OCI-LY3 (cell line): ENCODE results near the gene BPIFB2.

ENCODE experiments used
- H2AFZ ChIP-seq: fragments of 200-600, 300-600 bp; shearing (Covaris generic); 2 replicates; pipeline ENCODE4 v1.6.0; 2014; ENCODE audit warnings: antibody characterized with exemption, low read depth, low read length
- H3K27ac ChIP-seq: fragments of 200-600, 300-600 bp; sonication (generic); 2 replicates; pipeline ENCODE4 v1.5.1; 2014; ENCODE audit warnings: mild to moderate bottlenecking, low read length, moderate library complexity, mixed read lengths
- H3K27me3 ChIP-seq: fragments of 200-600, 300-600 bp; sonication (generic); 2 replicates; pipeline ENCODE4 v1.6.1; 2014; ENCODE audit warnings: low read depth, low read length, mixed read lengths
- H3K36me3 ChIP-seq: fragments of 200-600, 300-600 bp; sonication (generic); replicated peaks from 2 replicates; pipeline ENCODE3; 2014; ENCODE audit warnings: low read depth, low read length, mixed read lengths
- H3K4me1 ChIP-seq: fragments of 300-600, 200-600 bp; sonication (generic); 2 replicates; pipeline ENCODE4 v1.6.1; 2014; ENCODE audit warnings: low read length, mixed read lengths
- H3K4me2 ChIP-seq: fragments of 200-600, 300-600 bp; sonication (generic); 2 replicates; pipeline ENCODE4 v1.6.1; 2014; ENCODE audit warnings: low read length, mixed read lengths
- H3K4me3 ChIP-seq: fragments of 300-600, 200-600 bp; sonication (generic); 2 replicates; pipeline ENCODE4 v1.5.1; 2014; ENCODE audit warnings: antibody characterized with exemption, mild to moderate bottlenecking, low read length, moderate library complexity
- H3K79me2 ChIP-seq: fragments of 300-600, 200-600 bp; shearing (Covaris generic); 2 replicates; pipeline ENCODE4 v1.6.1; 2014; ENCODE audit warnings: mild to moderate bottlenecking, low read length, mixed read lengths
- H3K9ac ChIP-seq: fragments of 300-600, 200-600 bp; shearing (Covaris generic); 2 replicates; pipeline ENCODE4 v1.6.0; 2014; ENCODE audit warnings: mild to moderate bottlenecking, low read length, moderate library complexity
- H3K9me3 ChIP-seq: fragments of 200-600, 300-600 bp; shearing (Covaris generic); 2 replicates; pipeline ENCODE4 v1.6.1; 2014; ENCODE audit warnings: low read length, mixed read lengths; ENCODE audit not compliant: insufficient read depth
- H4K20me1 ChIP-seq: fragments of 200-600, 300-600 bp; sonication (generic); 2 replicates; pipeline ENCODE4 v1.6.1; 2016; ENCODE audit warnings: low read length, mixed read lengths; ENCODE audit not compliant: insufficient read depth
- CTCF ChIP-seq: fragments of 200-600, 300-600 bp; sonication (generic); IDR thresholded peaks from 2 replicates; pipeline ENCODE4 v1.5.1; 2014; ENCODE audit warnings: antibody characterized with exemption, low read length, low read depth
- EZH2phosphoT487 ChIP-seq: fragments of 200-600 bp; shearing (Covaris generic); IDR thresholded peaks from 2 replicates; pipeline ENCODE4 v1.6.1; 2018; ENCODE audit warnings: antibody characterized with exemption, mixed run types, low read depth

Gene BPIFB2

GRCh38 chr20:32991792-32992641, 15.5 kb upstream of the BPIFB2 start:
- Histone ChIP-seq H3K9ac (no peak overlapping the region), H4K20me1 (no peaks in the 10 kb centered on the region), H3K79me2 (no peaks in the 10 kb centered on the region), H3K4me3 (no peak overlapping the region; the same call in 1 of the 2 replicates), H3K36me3 (no peaks in the 10 kb centered on the region), H3K27ac (no peak overlapping the region), H3K9me3 (peaks cover 4% of the 10 kb centered on the region; the same call in 1 of the 2 replicates), H2AFZ (peak overlapping the region; percentile 16; the same call in 1 of the 2 replicates), H3K4me1 (peaks cover 31% of the 10 kb centered on the region), H3K27me3 (no peaks in the 10 kb centered on the region), H3K4me2 (peak overlapping the region; percentile 48)
- peak; percentile 18 for TF ChIP-seq CTCF
- no peak for TF ChIP-seq EZH2phosphoT487

- Histone ChIP-seq H3K27me3 (no peaks in the 10 kb centered on the region), H3K36me3 (no peaks in the 10 kb centered on the region), H3K79me2 (no peaks in the 10 kb centered on the region), H3K4me2 (no peak overlapping the region), H3K9me3 (peaks cover 4% of the 10 kb centered on the region; the same call in 1 of the 2 replicates), H3K4me3 (no peak overlapping the region), H3K27ac (no peak overlapping the region), H3K9ac (no peak overlapping the region), H2AFZ (no peak overlapping the region), H4K20me1 (no peaks in the 10 kb centered on the region), H3K4me1 (peaks cover 40% of the 10 kb centered on the region)
- TF ChIP-seq EZH2phosphoT487 (no peak), CTCF (no peak)
Observed at GRCh38 chr20:32993496-32994050, 13.9 kb upstream of the BPIFB2 start.

GRCh38 chr20:32995802-32996201, 11.7 kb upstream of the BPIFB2 start:
- Histone ChIP-seq H2AFZ (no peak overlapping the region), H3K4me3 (no peak overlapping the region), H3K9me3 (peaks cover 4% of the 10 kb centered on the region; the same call in 1 of the 2 replicates), H3K9ac (no peak overlapping the region), H3K4me2 (no peak overlapping the region), H3K79me2 (no peaks in the 10 kb centered on the region), H3K27me3 (no peaks in the 10 kb centered on the region), H3K27ac (no peak overlapping the region), H3K36me3 (no peaks in the 10 kb centered on the region), H4K20me1 (no peaks in the 10 kb centered on the region), H3K4me1 (peaks cover 43% of the 10 kb centered on the region)
- TF ChIP-seq CTCF, result peak; percentile 30
- TF ChIP-seq EZH2phosphoT487, result no peak

GRCh38 chr20:32997431-32997830, 10.1 kb upstream of the BPIFB2 start:
- Histone ChIP-seq H3K9me3 (peaks cover 4% of the 10 kb centered on the region; the same call in 1 of the 2 replicates), H3K27ac (peak overlapping the region; percentile 43), H3K79me2 (no peaks in the 10 kb centered on the region), H3K36me3 (no peaks in the 10 kb centered on the region), H3K27me3 (no peaks in the 10 kb centered on the region), H3K4me1 (peaks cover 27% of the 10 kb centered on the region), H3K4me3 (no peak overlapping the region; the same call in 1 of the 2 replicates), H2AFZ (no peak overlapping the region; the same call in 1 of the 2 replicates), H3K9ac (no peak overlapping the region; the same call in 1 of the 2 replicates), H3K4me2 (peak overlapping the region; percentile 41), H4K20me1 (no peaks in the 10 kb centered on the region)
- TF ChIP-seq CTCF (no peak), EZH2phosphoT487 (no peak)
